ENCODE results near the gene GABRP. TPM values are rescaled to one million over a fixed set of nuclear protein-coding genes. Genes with fewer than 3 reads are reported as not detected.
"Not testable (repeated sequence)": the region's sequence is repeated elsewhere in the genome, so short reads cannot be mapped to it uniquely, and the experiment has no call there.

Gene GABRP
- polyA plus RNA-seq, 3 donors = 0.02 to 0.15 TPM; not detected in 1

GRCh38 chr5:170752257-170753215 is 31.0 kb upstream of the GABRP start:
- no peak overlapping the region for H3K27ac ChIP-seq (ENCODE audit: low read depth, low read length)

DNA sequence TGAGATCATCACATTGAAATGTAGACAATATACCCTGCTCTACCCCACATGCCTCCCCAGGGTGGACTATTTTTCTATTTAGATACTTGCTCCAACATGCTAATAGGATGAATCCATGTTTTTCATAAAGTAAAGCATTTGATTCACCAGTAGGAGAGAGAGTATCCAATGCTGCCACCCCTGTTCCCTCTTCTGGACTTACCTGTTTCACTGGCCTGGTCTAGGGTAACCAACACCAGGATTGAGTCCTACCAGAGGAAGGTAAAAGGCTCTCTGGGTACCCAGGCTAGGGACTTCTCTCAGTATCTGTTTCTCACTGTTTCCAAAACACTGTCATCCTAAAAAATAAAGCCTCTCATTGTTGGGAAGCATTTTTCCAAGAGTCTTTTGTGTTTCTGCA is 30.2 kb upstream of the GABRP start:
- no peak overlapping the region for H3K27ac ChIP-seq (ENCODE audit: low read depth, low read length)

More at GRCh38 chr5:170752257-170753215, 31.0 kb upstream of the GABRP start:
- WGBS, 3 donors = 41 to 63% (median 41%) methylated on average over 10 of the region's 10 CpGs

DNA sequence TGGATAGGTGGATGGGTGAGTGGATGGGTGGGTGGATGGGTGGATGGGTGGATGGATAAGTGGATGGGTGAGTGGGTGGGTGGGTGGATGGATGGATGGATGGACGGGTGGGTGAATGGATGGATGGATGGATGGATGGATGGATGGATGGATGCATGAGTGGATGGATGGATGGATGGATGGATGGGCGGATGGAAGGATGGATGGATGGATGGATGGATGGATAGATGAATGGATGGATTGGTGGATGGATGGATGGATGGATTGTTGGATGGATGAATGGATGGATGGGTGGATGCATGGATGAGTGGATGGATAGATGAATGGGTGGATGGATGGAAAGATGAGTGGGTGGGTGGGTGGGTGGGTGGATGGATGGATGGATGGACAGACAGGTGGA is 29.0 kb upstream of the GABRP start:
- WGBS, 3 donors = 80 to 86% (median 84%) methylated on average over 2 of the region's 2 CpGs
- not testable (repeated sequence) for H3K27ac ChIP-seq (ENCODE audit: low read depth, low read length)

GRCh38 chr5:170755679-170756456 is 27.7 kb upstream of the GABRP start:
- 81 to 82% (median 82%) methylated on average over 7 of the region's 7 CpGs for WGBS, 3 donors
- H3K27ac ChIP-seq (ENCODE audit: low read depth, low read length) = no peak overlapping the region

DNA sequence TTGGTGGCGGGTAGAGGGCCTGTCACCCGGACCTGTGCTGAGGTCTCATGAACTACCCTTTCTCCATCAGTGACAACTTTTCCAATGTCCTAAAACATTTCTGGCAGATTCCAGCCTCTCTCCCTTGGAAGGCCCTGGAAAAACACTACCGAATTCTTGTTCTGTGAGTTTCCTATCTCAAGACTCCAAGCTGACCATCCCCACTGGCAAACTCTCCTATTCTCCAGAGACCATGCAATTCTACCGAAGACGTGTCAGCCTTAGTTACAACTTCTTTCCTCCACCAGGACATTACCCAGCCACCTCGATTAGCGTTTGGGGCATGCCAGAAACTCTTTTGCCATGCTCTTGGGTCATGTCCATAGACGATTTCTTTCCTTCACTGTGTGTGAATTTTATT is 26.8 kb upstream of the GABRP start:
- H3K27ac ChIP-seq (ENCODE audit: low read depth, low read length) = no peak overlapping the region
- WGBS, 3 donors = 75 to 93% (median 86%) methylated on average over 8 of the region's 8 CpGs

DNA sequence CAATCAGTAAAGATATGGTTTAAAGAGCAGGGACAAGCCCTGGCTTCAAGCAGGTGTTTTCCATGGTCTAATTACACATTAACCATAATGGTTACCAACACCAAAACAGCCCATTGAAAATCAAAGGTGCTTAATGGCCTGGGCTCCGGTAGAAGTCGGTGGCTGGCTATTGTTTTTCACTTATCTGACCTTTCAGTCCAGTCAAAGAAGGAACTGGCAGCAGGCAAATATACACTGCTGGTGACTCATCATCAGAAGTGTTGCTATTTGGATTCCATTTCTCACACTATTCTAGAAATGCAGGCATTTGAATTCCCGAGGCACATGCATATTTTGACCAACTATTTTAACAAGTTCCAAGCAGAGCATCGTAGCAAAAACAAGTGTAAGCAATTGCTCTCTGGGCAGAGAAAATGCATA is 26.3 kb upstream of the GABRP start:
- H3K27ac ChIP-seq (ENCODE audit: low read depth, low read length) = no peak overlapping the region
- 11 to 42% (median 37%) methylated on average over 4 of the region's 4 CpGs for WGBS, 3 donors

- WGBS, 3 donors = 55 to 91% (median 77%) methylated on average over 2 of the region's 2 CpGs
- H3K27ac ChIP-seq (ENCODE audit: low read depth, low read length) = no peak overlapping the region
Measured at GRCh38 chr5:170757669-170758068, 25.9 kb upstream of the GABRP start.

DNA sequence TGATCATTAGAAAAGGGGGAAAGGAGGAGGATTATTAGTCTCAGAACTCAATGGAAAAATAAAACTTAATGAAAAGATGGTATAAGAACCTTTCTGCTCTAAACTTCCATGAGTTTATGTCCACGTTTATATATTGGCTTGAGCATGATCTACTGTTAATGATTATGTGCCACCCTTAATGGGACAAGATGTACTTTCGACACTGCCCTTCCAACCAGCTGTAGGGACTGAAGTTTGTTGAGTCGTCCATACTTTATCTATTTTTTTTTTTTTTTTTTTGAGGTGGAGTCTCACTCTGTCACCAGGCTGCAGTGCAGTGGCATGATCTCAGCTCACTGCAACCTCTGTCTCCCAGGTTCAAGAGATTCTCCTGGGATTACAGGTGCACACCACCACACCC is 25.0 kb upstream of the GABRP start:
- H3K27ac ChIP-seq (ENCODE audit: low read depth, low read length) = no peak overlapping the region
- WGBS, 3 donors = 59 to 90% (median 85%) methylated on average over 3 of the region's 3 CpGs

DNA sequence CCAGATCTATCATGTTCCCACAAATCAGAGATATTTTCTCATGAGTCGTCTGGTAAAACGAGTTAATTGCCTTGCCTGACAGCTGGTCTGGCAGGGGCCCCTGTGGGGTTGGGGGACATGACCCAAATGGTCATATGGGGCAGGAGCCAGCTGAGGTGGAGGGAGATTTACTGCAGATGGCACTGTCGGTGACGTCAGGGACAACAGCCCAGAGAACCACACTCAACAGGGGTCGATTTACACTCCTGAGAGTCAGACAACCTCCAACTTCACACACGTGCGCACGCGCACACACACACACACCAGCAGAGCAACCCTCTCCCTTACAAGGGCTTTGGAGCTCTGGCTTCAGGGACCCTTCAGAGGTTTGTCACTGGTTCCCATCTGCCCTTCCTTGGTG is 23.4 kb upstream of the GABRP start:
- 70 to 87% (median 79%) methylated on average over 9 of the region's 9 CpGs for WGBS, 3 donors

DNA sequence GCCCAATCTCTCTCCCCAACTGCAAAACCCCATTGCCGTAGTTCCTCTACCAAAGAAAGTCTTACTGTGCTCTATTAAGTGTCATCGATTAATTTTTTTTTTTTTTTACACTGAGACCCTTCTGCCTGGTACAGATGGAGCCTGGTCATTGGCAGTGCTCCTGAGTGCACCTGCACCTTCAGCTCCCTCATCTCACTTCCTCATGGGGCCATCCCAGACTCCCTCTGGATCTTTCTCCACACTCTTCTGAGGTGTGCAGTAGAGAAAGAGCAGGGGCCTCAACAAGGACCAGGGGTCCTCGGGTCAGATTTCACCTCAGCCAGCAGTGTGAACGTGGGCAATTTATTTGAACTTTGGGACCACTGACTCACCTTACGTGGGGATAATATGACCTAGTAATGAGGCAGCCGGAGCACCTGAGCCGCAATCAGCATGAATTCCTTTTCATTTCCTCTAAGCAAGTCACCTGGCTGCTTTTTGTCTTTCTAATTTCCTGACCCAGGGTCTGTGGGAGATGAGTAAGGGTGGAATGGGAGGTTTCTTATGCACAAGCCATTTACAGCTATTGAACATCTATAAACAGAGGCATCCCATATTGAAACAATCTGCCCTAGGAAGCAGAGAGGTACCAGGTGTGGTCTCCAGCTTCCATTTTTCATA is 22.3 kb upstream of the GABRP start:
- H3K27ac ChIP-seq (ENCODE audit: low read depth, low read length) = no peak overlapping the region
- WGBS, 3 donors = 86 to 88% (median 87%) methylated on average over 7 of the region's 7 CpGs

More for the DNA sequence above, 23.4 kb upstream of the GABRP start:
- H3K27ac ChIP-seq (ENCODE audit: low read depth, low read length) = no peak overlapping the region

- no peak overlapping the region for H3K27ac ChIP-seq (ENCODE audit: low read depth, low read length)
- 91 to 92% (median 91%) methylated on average over 6 of the region's 6 CpGs for WGBS, 3 donors
Measured at GRCh38 chr5:170761708-170762066, 21.8 kb upstream of the GABRP start.

- not testable (repeated sequence) for H3K27ac ChIP-seq (ENCODE audit: low read depth, low read length)
- 94 to 97% (median 96%) methylated on average over 8 to 9 of the region's 9 CpGs for WGBS, 3 donors
Measured at GRCh38 chr5:170762298-170762697, 21.2 kb upstream of the GABRP start.

DNA sequence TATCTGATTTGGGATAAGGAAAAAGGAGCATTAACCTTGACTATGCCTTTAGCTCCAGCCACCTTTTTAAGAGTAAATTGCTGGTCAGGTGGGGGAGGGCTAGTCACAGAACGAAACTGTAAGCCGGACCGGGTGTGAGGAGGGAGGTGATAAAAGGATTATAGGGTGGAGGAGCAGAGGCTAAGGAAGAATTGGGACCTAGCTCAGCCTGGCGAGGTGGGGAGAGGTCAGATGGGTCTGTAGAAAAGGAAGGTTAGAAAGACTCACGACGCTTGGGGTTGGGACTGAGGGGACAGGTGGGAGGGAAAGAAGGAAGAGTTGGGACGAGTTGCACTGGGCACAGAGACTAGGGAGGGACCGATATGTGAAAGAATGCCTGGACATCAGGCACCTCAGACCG is 17.7 kb upstream of the GABRP start:
- 73 to 77% (median 76%) methylated on average over 9 of the region's 9 CpGs for WGBS, 3 donors
- H3K27ac ChIP-seq (ENCODE audit: low read depth, low read length) = not testable (repeated sequence)

GRCh38 chr5:170769246-170769645 is 14.3 kb upstream of the GABRP start:
- WGBS, 3 donors = 24 to 39% (median 38%) methylated on average over 4 to 6 of the region's 6 CpGs
- H3K27ac ChIP-seq (ENCODE audit: low read depth, low read length) = no peak overlapping the region

DNA sequence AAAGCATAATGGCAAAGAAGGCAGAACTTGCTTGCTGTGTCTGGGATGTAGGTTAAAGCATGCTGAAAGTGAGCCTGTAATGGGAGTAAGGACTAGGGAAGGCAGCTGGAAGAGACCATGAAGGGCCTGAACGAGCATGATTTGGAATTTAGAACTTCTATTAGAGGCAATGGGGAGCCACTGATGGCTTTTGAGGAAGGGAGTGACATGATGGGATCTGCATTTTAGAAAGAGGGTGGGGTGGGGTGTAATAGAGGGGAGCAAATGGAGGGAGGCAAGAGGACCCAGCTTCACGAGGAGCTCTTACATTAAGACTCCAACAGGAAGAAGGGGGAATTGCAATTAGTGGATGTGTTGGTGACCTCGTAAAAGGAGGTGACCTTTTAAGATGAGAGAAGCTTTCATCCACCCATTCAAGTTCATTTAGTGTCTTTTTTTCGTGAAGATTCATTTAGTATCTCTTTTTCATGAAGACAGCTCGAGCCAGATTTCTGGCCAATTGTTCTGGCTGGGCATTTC is 13.6 kb upstream of the GABRP start:
- H3K27ac ChIP-seq (ENCODE audit: low read depth, low read length) = no peak overlapping the region
- 80 to 85% (median 81%) methylated on average over 5 of the region's 5 CpGs for WGBS, 3 donors

GRCh38 chr5:170771496-170771895 is 12.0 kb upstream of the GABRP start:
- WGBS, 3 donors = 87 to 92% (median 89%) methylated on average over 15 of the region's 15 CpGs
- no peak overlapping the region for H3K27ac ChIP-seq (ENCODE audit: low read depth, low read length)

GRCh38 chr5:170773024-170773985 is 10.2 kb upstream of the GABRP start:
- 68 to 93% (median 88%) methylated on average over 12 of the region's 12 CpGs for WGBS, 3 donors
- no peak overlapping the region for H3K27ac ChIP-seq (ENCODE audit: low read depth, low read length)

GRCh38 chr5:170774831-170775230 is 8.7 kb upstream of the GABRP start:
- H3K27ac ChIP-seq (ENCODE audit: low read depth, low read length) = no peak overlapping the region
- WGBS, 3 donors = 90 to 96% (median 91%) methylated on average over 5 of the region's 5 CpGs
